Stimulated activated CD8-positive, alpha-beta memory T cell treated with anti-CD3 and anti-CD28 coated beads, Interleukin-12 subunit alpha, Interleukin-12 subunit beta, amount 100 ng/mL, for 4 hours (primary cell): ENCODE measurements around the gene TTLL1.
"Not testable (repeated sequence)": the region's sequence is repeated elsewhere in the genome, so short reads cannot be mapped to it uniquely, and the experiment has no call there.

Experiments used
- DNase-seq: peaks from one replicate; pipeline ENCODE4 v3.0.0-alpha.2; 2020; ENCODE audit warnings: low read depth

Gene TTLL1

DNA sequence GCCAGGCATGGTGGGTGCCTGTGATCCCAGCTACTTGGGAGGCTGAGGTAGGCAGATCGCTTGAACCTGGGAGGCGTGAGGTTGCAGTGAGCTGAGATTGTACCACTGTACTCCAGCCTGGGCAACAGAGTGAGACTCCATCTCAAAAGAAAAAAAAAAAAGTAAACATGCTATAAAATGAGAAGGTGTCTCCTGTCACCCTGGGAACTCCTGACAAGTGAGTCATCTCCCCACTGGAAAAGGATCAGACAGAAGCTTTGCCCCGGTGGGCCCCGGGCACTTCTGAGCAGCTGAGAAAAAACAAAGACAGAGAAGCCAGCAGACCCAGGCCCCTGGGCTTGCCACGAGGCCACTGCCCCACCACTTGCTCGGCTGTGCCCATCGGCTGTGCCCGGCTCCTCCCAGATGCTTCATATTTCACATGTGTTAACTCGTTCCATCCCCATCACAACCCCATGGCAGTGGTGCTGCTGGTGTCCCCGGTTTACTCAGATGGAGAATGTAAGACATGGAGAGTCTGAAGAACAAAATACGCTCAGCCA, 22.3 kb downstream of the TTLL1 start:
- no peak for DNase-seq

DNA sequence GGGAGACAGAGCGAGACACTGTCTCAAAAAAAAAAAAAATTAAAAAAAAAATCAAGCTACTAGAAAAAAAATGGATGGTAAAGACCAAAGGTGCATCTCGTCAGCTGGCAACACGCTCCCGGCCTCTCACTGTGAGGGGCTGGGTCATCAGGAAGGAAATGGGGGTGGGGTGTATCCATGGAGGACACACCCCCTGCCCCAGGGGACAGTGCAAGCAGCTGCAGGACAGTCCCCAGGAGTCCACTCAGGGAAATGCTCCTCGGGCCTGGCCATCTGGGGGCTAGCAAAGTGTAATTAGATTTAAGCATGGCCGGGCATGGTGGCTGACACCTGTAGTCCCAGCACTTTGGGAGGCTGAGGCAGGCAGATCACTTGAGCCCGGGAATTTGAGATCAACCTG, 23.1 kb downstream of the TTLL1 start:
- DNase-seq, result no peak

DNA sequence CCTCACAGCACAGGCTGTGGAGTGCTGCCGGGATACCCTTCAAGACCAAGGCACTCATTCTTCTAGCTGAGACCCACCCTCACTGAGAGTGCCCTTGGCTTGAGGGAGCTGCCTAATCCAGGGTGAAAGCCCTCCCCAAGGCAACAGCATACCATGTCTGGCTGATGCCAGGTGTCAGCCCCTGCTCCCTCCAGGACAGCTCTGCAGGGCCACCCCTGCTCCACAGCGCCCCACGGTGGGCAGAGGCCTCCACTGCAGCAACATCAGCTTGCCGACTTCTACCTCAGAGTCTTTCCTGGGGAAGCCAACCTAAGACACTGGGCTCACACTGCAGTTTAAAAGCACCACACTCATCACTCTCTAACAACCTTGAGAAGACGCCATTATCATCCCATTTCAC, 29.0 kb downstream of the TTLL1 start:
- no peak for DNase-seq

DNA sequence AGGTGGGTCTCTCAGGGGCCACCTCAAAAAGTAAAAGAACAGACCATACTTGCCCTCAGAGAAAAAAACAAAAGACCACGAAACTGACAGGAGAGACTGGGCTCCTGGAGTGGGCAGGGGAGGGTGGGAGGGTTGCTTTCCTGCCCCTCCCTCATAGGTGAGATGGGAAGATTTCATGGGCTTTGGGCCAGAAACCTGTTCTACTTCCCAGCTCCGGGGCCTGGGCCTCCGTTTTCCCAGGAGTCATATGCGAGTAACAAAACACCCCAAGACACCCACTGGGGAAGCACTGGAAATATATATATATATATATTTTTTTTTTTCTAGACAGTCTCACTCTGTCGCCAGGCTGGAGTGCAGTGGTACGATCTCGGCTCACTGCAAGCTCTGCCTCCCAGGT, 31.6 kb downstream of the TTLL1 start:
- no peak for DNase-seq

DNA sequence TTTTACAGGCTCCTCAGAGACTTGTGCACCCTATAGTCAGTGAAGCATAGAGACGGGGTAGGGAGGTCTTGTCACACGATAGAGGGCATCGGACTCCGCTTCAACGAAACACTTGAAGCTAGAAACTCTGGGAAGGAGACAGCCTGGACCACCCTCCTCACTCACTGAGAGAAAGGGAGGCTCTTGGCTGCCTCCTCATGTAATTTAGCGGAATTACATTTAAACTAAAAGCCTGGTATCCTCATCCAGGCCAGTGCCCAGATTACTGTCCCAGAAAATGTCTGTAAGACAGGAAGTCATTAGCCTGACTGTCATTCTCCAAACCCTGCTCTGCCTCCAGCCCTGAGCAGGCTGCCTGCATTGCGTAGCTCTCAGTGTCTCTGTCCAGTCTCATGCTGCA, 36.0 kb downstream of the TTLL1 start:
- DNase-seq, result no peak

DNA sequence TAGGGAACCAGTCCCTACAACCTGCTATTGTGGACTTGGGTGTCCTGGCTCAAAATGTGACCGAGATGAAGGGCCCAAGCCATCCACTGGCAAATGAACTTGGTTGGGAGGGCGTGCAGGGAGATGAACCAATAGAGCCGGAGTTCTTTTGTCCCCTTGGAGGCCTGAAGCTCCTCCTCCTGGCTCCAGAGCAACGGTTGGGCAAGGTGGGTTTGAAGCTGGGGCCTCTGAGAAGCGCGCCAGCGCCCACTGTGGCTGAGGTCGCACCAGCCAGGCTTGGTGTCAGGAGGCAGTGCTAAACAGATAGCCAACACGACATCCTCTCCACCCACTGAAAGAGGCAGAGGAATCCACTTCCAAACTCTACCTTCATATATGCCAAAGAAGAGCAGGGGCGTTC, 38.2 kb downstream of the TTLL1 start:
- DNase-seq, result no peak

DNA sequence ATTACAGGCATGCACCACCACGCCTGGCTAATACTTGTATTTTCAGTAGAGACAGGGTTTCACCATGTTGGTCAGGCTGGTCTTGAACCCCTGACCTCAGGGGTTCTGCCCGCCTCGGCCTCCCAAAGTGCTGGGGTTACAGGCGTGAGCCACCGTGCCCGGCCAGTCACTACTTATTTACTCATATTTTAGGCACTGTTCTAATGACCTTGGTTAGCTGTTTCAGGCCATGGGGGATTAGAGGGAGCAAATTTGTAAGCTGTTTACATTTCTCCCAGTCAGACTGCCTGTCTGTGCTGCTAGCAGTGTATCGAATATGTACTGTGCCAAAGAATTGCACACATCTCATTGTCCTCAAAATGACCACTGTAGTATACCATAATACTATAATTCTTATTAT, 41.6 kb downstream of the TTLL1 start:
- no peak for DNase-seq

DNA sequence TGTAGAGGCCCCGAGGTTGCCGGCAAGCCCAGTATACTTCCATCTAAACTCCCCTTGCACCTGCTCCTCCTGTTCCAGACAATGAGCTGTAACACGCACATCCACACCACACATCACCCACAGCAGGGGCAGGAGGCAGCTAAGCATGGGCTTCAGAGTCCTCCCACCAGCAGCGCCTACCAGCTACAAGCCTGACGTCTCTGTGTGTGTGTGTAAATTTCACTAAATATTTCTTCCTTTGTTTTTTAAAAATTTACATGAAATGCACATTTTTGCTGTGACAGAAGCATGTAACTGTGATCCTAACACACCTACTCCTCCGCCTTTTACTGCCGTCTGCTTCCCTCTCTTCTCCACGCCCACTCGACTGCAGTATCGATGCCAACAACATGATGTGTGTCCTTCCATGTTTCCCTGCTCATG, 44.9 kb downstream of the TTLL1 start:
- DNase-seq, result no peak

DNA sequence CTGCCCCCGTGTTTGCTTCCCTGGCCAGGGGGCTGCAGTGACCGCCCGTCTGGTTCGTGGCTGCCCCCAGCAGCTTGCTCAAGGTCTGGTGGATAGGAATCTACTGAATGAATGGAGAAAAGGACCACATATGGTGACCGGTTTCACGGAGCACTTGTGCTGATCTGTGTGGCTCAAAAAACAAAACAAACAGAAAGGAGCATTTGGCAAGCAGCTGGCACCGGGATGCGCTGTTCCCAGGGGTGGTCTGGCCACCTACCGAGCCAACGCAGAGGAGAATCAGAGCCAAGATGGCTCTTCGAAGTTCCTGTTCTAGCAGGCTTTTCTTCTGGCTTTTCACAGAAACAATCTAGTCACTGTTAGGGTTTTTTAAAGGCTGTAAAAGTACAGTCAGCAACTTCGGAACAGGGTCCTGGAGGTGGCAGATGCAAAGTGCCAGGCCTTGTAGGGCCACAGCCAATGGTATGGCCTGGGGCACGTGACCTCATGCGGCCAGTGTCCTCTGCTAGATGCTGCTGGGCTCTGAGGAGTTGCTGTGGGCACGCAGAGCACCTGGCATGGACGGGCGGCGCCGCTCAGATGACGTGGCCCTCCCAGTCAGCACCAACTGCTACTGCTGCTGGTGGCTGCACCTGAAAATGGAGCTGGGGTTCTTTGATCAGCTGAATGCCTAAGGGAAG, 47.0 kb downstream of the TTLL1 start:
- no peak for DNase-seq

DNA sequence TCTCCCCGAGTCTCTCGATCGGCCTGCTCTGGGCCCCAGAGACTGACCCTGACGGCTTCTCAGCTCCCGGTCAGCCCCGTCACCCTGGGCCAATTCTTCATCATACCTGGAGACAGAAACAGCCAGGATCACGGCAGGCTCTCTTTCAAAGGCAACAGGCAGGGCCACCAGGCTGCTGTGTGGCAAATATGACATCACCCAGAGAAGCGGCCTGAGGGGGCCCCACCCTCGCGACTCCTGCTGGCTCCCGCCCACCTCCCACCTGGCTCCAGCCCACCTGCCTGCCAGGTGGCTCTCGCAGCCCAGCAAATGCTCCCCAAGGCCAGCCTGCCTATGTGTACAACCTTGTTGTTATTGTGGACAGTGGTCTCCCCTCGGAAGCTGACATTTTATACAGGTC, 49.4 kb downstream of the TTLL1 start:
- DNase-seq, result no peak

DNA sequence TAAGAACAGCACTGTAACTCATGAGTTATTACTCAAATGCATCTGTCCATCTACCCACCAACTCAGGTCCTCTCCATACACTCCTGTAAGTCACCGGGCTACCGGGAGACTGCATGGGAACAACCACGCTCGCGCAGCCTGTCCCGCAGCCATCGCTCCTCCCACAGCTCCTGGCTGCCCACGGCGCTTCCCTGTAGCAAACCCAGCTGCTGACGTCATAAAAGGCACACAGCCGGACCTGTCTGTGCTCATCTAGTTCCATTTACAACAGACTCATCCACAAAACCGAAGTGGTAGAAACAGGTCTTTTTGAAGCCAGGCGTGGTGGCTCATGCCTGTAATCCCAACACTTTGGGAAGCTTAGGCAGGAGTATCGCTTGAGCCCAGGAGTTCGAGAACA, 50.9 kb downstream of the TTLL1 start:
- DNase-seq, result no peak

DNA sequence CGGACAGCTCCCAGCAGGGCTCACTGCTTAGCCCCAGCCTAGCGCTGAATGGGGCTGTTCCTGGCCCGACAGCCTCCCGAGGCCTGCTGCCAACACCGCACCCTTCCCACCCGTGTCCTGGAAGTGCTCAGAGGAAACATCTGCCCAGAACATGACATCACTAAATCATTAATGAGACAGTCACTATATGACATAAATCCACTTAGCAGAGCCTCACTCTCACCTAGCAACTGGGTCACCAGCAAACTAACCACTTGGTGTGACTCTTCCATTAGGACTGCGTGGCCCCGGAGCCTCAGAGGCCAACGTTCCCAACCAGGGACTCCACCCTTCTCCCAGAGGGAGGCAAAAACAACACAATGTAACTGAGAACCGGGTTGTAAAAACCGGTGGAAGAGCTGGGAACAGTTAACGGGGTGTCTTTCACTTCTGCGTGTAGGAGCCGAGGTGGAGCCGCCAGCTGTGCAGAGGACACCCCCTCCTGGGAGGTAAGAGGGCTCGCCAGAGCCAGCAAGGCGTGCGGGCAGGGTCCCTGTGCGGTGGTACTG, 52.8 kb downstream of the TTLL1 start:
- no peak for DNase-seq

DNA sequence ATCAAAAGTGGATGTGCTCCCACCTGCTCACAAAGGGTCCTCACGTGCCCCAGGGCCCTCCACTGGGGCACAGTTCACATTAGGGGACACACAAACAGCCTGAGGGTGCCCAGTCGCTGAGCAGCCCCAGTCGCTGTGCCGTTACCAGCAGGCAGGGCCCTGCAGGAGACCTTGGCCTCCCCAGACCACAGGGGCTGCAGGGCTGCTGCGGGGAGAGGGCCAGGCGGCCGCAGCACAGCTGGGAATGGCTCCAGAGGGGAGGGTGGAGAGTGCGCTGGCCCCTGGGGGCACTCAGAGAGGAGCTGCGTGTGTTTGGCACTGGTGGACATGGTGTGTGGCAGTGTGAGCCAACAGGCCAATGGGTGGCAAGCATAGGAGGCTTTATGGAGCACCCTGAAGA, 53.9 kb downstream of the TTLL1 start:
- no peak for DNase-seq

DNA sequence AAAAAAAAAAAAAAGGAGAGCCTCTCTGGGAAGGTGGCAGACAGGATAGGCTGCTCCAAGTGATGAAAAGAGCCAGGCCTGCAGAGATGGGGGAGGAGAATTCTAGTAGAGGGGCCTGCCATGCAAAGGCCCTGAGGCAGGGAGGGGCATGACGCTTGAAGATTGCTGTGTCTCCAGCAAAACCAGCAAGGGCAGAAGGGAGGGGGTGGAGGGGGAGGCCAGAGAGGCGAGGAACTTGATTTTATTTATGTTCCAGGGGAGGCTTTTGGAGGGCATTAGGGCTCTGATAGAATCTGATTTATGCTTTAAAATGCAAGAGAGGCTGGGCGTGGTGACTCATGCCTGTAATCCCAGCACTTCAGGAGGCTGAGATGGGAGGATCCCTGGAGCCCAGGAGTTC, 57.6 kb downstream of the TTLL1 start:
- no peak for DNase-seq

DNA sequence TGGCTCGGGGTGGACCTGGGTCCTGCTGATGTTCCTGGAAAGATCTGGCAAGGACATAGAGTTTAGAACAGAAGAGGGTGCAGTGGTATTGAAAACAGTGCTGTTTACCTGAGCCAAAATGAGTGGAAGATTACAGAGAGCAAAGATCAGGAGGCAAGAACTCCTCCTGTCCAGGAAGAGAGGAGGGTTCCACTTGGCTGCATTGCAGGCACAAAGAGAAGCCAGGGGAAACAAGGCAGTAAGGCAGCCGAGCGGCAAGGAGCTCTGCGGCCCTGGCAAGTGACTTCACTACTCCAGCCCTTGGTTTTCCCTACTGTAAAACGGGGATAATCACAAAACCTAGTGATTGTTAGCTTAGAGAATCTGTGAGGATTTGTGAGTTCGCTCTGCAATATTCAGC, 70.6 kb downstream of the TTLL1 start:
- no peak for DNase-seq

DNA sequence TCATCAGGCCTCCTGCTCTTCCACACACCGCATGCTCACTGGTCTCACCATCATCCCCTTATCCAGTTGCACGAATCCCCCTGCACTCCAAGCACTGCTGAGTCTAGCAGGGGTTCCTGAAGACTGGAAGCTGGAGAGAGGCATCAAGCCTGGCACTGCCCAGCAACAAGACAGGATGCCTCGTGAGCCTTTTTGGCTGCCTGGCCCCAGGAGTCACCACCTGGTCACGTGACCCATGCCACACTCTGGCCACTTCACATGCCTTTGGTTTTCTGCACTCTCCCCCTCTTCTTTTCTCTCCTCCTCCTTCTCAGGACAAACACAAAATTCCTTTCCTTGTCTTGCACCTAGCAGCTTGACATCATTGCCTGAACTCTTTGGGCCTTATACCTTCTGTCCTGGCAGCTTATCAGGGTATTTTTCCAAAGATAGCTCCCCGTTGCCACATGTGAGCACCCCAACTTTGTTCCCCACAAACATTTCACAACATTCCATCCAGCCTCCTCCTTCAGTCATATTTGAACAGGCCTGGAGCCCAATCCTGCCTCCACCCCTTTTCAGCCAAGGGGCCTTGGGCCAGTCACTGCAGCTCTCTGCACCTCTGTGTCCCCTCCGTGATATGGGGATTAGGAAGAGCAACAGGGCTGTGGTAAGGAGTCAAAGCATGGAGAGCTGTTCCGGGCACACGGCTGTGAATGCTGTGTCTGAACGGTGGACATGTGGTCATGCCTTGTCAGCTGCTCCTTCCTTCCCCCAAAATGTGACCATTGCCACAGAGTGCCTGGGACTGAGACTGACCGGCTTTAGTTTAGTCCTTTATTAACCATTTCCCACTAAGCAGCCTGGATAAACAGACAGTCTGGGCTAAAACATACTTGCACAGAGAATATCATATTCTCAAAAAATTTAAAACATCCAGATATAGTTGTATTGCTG, 71.4 kb downstream of the TTLL1 start:
- no peak for DNase-seq

DNA sequence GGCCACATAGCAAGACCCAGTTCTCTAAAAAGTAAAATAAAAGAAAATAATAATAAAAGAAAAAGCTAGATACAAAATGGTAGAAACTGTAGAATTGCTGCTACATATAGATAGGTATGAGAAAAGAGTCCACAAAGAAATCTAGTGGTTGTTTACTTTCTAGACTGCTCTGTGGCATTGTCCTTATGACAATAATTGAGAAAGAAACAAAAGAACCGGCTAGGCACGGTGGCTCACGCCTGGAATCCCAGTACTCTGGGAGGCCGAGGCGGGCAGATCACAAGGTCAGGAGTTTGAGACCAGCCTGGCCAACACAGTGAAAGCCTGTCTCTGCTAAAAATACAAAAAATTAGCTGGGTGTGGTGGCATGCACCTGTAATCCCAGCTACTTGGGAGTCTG, 73.0 kb downstream of the TTLL1 start:
- not testable (repeated sequence) for DNase-seq

DNA sequence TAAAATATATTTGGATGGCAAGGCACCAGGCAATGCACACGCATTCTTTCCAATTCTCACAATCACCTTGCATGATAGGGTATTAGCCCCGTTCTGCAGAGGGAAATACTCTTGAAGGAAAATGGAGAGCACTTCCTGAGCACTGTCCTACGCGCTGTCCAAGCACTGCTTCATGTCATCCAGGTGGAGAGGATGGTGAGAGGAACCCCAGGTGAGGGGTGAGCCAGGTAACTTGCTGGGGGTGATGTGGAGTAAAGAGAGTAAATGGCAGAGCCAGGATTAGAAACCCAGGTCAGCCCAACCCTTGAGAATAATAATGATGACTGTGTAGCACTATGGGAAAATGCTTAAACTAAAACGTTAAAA, 73.5 kb downstream of the TTLL1 start:
- no peak for DNase-seq

DNA sequence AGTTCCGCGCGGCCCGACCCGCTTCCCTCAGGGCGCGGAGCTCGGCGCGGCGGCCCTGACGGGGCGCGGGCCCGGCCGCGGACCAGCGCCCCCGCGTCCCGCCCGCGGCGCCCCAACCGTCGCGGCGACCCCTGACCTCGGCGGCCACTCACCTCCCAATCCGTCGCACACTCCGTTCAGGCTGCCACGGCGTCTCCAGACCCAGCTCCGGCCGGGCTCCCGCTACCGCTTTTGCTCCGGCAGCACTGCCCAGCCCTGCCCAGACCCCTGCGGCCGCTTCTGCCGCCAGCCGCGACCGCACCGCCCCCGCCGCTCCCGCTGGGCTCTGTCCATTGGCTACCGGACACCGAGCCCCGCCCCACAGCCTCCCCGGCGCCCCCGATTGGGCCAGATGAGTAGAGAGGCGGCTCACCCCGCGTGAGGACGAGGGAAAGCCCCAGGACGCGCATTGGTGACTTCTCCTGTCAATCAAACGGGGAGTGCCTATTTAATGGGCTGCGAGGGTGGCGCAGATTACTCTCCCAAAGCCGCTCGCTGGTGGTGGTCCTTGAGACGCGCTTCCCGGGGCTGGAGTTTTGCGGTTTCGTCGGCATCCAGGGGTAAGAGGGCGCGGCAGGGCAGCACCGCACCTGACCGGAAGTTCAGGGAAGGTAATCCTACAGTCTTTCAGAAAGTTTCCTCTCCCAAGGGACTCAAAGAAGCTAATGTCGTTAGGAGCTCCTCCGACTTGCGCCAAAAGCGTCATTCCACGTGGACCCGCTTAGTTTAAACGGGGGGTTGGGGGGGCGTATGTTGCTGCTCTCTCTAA, 74.1 kb downstream of the TTLL1 start, which contains the start of gene PACSIN2:
Gene PACSIN2 (minus strand): TSS at position 281 of the 808 bp plus-strand sequence. CDS start 103,069 bp downstream, outside the sequence.
- peak; percentile 97 for DNase-seq

DNA sequence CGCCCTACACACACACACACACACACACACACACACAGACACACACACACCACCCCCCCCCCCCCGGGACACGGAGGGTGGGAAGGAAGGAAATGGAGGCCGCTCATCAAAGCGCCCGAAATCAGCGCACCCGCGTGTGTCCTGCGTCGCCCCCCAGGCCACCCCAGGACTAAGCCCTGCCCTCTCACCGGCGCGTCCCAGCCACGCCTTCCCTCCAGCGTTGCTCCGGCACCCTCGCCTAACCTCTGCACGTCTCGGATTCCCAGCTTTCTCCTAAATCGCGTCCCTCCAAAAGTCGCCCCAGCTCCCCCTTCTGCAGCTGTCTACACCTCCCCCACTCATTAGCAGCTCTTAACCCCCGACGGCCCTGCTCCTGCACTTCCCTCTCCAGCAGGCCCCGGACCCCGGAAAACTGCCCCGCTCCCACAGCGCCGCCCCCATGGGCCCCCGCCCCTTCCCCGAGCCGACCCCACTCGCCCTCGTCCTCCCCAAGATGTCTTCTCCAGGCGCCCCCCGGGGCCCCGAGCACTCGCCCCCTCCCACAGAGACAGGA, 74.8 kb downstream of the TTLL1 start:
- DNase-seq, result peak; percentile 14
